Head of caudate nucleus (tissue), 42 donors: Measurements from ENCODE around the gene KRT79.

ENCODE experiments used
- DNase-seq, 42 donors: peaks; one replicate each; pipeline versions ENCODE4 v3.0.0 to v3.0.0-alpha.2; 2020 to 2021; ENCODE audit warnings: mixed read lengths in 7 of 42
- intact Hi-C: fragments of 100-400 bp; cut with DNase I; formaldehyde crosslinking; loops from one replicate; pipeline ENCODE4 v1.15.0; 2022

KRT79 gene

DNA sequence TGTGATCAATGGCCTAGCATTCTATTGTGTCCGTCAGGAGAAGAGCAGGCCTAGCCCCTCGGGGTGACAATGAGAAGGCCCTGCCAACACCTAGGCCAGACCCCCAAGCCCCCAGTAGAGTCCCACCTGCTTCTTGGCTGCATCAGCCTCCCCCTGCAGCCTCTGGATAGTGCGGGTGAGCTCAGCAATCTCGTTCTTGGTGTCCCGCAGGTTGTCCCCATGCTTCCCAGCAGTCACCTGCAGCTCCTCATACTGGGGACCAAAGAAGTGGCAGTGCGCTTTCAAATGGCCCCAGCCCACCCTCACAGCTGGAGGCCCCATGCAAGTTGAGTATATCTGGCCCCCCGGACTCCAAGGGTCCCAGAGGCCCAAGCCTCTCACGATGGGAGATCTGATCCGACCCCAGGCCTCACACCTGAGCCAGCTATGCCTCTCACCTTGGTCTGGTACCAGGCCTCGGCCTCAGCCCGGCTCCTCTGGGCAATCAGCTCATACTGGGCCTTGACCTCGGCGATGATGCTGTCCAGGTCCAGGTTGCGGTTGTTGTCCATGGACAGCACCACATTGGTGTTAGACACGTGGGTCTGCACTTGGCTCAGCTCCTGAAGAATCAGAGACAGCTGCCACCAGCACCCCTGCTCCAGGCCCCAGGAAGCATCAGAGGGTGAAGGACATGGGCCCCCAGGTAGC is 10.2 kb downstream of the KRT79 start:
- intact Hi-C loops, result no loop called here
- DNase-seq, result no peak

DNA sequence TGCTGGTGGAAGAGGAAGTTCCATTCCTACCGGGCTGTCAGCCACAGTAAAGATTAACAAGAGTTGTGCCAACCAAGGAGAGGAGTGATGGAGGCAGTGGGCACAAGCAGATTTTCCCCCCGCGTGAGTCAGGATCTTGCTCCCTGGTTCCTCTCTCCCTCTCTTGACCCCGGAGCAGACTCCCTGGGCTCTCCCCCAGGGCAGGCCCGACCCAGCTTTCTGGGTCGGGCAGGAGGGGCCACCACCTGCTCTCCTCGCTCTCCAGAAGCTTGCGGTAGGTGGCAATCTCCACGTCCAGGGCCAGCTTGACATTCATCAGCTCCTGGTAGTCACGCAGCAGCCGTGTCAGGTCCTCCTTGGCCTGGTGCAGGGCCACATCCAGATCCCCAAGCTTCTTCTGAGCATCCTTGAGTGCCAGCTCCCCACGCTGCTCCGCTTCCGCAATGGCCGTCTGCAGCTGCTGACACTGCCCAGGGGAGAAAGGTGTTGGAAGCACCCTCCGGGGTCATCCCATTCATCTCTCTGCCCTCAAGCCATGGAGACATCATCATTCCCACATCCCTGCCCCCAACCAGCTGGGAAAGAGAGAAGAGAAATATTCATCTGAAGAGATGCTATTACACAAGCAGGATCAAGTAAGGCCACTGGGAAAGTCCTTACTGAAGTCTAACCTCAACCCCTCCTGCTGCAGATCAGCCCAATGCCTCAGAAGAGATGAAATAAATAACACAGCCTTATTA is 11.2 kb downstream of the KRT79 start:
- DNase-seq, result no peak

DNA sequence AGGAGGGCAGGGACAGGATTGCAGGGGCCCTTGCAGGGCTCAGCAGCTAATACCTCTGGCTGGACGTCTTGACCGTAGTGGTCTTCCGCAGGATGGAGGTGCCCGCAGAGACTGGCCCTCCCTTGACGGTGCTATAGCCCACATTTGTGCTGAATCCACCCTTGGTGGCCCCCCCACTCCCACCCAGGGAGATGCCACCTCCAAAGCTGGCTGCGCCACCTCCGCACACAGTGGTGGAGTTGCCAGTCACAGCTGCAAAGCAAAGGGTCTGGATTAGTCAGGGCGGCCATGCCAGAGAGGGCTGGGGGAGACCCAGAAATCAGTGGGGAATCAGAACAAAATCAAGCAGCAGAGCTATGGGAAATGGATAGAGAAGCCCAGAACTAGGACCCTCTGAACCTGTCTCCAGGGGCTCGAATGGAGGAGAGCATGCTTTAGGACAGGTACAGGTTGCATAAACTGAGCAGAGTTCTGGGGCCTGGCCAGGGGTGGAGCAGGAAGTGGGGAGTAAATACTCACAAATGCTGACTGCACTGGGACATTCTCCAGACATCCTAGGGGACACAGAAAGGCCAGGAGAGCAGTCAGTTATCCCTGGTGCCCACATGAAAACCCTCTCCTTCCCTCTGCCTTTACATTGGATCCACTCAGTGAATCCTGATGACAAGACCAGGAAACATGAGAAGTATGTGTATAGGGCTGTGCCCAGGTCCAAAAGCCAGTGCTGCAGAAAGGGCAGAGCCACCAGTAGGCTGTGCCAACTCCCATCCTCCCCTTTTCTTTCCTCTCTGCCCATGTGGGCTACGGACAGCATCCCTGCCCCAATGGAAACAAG is 12.1 kb downstream of the KRT79 start:
- DNase-seq, result no peak

More for the DNA sequence above, 11.2 kb downstream of the KRT79 start:
- intact Hi-C loops, result no loop called here

DNA sequence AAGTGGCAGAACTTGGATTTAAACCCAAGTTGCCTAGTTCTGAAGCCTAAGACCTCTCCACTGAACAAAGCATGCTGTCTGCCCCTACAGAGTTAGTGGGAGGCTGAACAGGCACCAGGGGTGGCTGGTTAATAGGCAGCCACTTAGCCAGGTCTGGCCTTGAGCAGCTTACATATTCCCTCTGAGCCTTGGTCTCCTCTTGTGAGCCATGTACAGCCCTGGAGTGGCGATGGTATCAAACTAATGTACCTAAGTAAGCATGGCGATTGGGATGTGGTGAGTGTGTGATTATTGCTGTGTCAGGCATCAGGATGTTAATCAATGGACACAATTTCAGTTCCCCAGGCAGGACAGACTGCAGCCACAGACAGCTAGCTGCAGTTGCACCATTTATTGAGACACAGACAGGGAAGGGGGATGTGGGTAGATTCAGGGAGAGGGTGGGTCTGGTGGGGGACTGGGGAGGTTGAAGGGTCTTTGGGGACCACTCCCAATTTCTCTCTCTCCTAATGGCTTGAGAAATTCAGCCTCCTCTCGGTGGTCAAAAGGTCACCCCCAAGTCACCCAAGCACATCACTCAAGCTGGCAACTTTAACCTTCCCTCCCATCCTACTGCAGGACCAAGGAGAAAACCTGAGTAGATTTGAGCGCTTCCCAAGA is 12.9 kb downstream of the KRT79 start:
- intact Hi-C loops, result no loop called here
- DNase-seq, result no peak

More for the DNA sequence above, 12.1 kb downstream of the KRT79 start:
- intact Hi-C loops, result no loop called here

DNA sequence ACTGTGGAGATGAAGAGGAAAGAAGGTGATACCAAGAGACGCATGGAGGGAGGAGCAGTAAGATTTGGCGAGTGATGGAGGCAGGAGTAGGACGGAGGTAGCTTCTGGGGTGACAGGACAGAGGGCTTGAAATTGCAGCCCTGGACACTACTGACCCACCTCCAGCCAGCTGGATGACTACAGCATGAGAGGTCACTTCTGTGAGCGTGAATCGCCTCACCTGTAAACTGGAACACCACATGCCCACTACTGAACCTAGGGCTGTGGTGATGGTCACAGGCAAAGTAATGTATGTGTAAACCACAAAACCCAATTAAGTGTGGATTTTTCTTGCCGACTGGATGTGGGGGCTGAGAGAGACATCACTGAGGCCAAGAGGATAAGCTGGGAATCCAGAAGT is 13.6 kb downstream of the KRT79 start:
- DNase-seq, result no peak
- intact Hi-C loops, result no loop called here

DNA sequence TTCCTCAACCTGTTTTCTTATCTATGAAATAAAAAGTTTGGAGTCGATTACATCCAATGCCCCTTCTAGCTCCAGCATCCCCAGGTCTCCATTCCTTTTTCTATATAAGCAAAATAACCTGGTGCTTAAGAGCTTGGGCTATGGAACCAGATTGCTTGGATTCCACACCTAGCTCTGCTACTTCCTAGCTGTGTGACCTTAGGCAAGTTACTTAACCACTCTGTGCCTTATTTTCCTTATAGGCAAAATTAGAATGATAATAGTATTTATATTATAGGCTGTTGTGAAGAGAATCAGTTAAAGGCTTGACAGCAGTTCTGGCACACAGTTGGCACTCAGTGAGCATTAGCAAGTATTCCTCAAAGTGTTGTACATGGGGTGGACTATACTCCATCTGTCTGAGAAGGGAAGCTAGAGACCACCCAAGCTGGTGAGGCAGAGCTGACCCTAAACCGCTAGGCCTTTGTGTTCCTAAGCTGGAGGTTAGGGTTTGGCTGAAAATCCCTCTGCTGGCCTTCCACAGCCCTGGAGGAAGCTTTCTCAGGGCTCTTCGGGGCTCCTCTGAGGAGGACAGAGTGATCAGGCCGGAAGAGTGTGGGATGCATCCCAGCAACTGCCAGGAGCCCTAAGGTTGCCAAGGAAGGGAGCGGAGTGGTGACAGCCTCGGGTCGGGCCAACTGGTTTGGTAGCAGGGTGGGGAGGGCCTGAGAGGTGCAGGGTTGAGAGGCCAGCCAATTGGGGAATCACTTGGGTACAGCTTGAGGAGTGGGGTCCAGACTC is 14.2 kb downstream of the KRT79 start:
- DNase-seq, result no peak
- intact Hi-C loops, result no loop called here

DNA sequence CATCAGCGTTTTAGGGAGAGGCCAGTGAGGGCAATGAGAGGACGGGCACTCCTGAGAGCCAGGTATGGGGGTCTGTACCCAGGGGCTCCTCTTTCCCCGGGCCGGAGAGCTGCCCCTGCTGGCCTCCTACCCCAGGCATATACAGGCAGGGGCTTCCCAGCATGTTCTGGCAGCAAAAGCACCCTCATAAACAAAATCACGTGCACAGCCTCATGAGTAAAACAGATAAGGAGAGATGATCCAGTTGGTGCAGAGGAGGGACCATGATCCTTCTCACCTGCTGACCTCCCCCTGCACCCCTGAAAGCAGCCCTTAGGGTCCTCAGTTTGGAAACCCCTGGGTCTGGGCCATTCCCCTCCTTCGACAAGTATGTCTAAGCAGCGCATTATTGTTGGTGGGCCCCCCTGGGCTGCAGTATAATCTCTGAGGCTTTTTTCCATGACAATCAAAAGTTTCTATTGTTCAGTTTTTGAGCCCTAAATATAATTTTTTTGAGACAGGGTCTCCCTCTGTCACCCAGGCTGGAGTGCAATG is 15.2 kb downstream of the KRT79 start:
- intact Hi-C loops, result no loop called here
- no peak for DNase-seq

DNA sequence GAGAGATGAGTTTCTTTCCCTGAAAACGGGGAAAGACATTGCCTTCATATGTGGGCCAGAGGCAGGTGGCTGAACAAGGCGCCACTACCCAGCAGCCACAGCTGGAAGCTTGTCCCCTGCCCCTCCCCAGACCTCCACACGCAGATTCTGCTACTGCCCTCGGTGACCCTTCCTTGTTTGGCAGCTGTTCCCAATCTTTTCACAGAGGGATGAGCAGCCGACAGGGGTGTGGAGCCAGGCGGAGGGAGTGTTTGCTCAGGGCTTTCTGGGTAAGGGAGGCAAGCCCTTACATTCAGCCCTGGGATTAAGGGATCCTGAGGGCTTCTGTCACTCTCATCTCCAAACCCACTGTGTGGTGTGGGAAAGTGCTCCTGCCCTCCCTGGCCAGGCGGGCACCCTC is 15.7 kb downstream of the KRT79 start:
- intact Hi-C loops, result no loop called here
- no peak for DNase-seq

DNA sequence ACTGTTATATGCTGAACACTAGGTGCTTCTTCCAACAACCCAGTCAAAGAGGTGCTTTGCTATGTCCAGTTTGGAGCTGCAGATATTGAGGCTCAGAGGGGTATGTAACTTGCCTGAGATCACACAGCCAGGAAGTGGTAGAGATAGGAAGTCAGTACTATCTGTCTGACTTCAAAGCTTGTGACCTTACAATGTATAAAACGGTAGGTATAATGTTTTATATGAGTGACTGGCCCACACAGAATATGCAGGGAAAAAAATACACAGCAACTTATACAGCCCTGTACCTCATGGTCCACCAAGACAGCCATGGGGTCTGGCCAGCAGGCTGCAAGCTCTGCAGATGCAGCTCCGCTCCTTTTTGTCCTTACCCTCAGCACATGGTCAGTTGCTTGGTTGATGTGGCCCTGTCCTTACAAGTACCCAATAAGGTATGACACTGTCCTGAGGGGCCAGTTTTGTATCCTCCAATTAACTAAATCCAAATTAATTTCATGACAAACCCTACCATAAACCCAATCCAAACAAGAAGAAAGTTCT is 16.3 kb downstream of the KRT79 start:
- intact Hi-C loops, result no loop called here
- DNase-seq, result no peak

DNA sequence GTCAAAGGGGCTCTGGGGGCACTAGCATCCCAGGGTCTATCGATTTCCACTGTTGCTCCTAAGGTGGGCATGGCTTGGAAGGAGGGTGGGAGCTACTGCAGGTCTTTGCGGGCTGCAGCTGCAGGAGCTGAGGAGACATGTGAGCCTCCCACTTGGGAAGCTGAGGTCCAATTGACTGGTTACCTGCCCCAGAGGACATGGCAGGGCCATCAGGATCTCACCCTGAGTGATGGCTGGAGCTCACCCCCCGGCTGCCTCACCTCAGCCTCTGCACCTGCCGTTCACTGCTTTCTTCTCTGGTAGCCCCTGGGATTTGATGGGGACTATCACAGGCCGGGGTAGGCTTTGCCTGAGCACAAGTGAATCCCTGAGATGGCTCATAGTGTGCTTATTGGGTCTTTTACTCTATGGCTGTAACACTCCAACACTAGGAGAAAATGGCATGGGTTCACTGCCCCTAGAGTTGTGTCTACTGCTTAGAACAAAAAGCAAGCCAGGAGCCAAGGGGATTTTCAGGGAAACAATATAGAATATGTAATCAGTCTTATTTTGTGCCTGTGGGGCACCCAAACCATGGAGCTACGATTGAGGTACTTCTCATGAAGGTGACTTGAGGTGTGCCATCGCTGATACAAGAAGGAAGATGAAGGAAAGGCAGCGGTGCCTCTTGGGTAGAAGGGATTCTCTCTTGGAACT is 17.0 kb downstream of the KRT79 start:
- intact Hi-C loops, result no loop called here

DNA sequence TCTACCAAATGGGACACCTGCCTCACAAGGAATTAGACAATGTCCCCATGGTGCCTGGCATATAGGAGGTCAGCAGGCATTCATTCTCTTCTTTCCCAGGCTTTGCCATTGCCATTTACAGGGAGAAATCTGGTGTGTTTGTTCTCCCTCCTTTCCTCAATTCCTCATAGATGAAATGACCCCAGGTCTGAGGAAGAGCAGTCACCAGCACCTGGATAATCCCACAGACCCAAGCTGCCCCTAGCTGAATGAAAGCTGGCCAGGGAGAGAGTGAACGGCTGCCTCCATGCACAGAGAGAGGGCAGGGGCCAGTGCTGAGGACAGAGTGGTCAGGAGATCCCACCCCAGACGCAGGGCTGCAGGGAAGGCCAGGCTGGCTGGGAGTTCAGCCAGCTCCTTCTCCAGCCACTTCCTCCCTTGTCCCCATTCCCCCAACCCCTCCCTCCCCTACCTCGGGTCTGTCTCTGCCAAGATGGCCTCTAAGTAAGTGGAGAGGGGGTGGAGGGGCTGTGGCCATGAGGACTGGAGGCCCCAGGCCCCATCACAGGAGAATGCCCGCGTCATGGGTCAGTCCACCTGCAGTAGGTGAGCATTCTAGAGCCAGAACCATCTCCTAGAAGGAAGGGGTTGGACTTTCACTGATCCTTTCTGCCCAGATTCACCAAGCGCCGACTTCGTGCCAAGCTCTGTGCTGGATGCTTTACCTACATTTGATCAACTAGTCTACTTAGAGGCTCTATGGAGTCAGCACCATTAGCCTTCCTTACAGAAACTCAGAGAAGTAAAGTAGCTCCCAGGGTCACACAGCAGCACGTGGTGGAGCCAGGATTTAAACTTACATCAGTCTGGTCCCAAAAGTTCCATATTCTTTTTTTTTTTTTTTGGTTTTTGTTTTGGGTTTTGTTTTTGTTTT is 18.2 kb downstream of the KRT79 start:
- no peak for DNase-seq
- intact Hi-C loops, result no loop called here

More for the DNA sequence above, 17.0 kb downstream of the KRT79 start:
- no peak for DNase-seq

DNA sequence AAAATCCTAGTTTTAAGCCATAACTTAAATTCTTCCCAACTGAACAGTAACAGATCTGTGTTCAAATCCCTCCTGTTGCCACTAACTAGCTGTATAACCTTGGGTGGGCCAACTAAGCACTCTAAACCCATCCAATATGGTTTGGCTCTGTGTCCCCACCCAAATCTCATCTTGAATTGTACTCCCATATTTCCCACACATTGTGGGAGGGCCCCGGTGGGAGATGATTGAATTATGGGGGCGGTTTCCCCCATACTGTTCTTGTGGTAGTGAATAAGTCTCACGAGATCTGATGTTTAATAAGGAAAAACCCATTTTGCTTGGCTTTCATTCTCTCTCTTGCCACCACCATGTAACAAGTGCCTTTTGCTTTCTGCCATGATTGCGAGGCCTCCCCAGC is 18.9 kb downstream of the KRT79 start:
- no peak for DNase-seq
- intact Hi-C loops, result no loop called here

DNA sequence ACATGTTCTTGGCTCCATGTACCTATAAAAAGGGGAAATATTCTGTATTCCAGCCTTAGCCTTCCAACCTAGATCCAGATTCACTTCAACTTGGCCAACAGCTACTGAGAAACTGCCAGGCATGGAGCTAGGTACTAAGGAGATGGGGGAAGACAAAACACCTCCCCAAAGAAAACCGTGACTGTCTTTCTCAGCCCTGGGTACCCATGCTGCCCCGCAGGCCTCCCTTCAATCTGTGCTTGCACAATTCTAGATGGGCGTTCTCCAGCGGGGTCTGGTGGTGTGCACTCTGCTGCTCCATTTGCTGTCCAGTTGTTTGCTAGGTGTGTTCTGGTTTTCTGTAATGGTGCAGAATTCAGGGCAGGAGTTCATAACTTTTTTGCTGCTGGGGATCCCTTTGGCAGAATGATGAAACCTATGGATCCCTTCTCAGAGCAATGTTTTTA is 19.4 kb downstream of the KRT79 start:
- no peak for DNase-seq
- intact Hi-C loops, result no loop called here

DNA sequence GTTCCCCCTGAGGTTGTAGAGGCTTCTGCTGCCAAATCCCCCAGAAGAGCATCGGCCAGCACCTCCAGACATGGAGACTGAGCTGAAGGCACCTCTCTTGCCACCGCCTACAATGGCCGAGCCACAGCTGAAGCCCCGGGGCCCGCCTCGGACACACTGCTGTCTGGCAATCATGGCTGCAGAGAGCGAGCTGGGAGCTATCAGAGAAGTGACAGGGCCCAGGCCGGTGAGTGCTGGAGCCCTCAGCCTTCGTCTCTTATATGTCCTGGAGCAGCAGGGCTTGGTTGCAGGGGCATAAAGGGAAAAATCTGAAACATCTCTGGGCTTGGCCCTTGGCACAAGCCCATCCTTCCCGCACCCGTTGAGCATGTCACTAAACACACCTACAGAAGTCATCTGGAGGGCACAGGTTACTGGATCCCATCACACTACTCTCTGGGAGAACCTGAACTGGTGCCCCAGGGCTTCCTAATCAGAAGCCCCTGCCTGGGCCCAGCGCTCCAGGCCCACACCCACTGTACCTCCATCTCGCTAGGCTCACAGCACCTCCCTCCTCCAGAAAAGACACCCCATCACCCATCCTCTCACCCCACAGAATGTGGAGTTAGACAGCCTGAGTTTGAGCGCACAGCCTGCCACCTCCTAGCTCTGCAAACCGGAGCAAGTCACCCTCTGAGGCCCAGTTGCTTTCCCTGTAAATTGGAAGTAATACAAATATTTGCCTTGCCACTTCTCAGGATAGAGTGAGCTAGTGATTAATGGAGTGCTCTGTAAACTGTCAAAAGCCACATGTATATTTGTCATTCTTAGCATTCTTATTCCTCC is 20.0 kb downstream of the KRT79 start, which contains the start of gene KRT4:
KRT4 (minus strand) TSS at position 232 of the 825 bp plus-strand sequence; CDS start at position 174, 58 bp downstream.
- DNase-seq, result no peak
- intact Hi-C loops, result no loop called here

DNA sequence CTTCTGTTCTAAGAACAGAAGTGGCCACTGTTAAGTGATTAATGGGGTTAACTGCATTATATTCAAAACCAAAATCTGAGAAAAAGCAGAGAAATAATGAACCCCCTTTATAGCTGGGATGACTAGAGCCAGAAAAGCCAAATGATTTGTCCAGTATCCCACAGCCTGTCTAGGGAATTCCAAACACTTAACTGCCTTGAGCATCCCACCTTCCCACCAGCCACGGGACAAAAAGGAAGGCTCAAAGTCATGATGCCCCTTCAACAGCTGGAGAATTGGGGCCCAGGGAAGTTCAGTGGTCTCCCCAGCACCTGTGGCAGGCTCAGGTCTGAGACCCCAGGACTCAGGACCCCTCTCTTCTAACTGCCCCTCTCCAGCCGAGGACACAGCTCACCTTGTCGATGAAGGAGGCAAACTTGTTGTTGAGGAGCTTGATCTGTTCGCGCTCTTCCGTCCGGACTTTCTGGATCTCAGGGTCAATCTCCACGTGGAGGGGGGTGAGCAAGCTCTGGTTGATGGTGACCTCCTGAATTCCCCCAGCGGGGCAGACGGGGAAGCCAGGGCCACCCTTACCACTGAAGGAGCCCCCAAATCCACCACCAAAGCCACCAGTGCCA is 20.8 kb downstream of the KRT79 start:
- no peak for DNase-seq
- intact Hi-C loops, result no loop called here
